Measurements from ENCODE around the gene ARHGAP44. TPM values are rescaled to one million over a fixed set of nuclear protein-coding genes. Genes with fewer than 3 reads are reported as not detected.

The ARHGAP44 gene
- total and polyA plus RNA-seq, 2 donors (not counting 1 experiment from before 2014, with no cell fraction given) = 0.78 to 11.6 TPM

DNA sequence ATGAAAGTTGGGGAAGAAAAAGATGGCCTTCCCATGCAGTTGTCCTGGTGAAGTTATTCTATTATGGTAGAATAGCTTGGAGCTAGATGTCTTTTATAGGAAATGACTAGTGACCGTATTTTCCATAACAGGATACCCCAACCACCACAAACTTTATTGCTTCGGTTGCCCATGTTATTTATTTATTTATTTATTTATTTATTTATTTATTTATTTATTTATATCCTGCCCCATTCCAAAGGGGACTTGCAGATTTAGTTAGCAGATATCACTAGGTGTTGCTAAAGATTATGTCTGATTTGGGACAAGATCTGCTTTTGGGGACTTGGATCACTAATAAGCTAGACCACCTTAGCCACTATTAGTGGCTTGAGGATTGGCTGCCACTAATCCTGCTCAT, 68.3 kb downstream of the ARHGAP44 start:
- Mint-ChIP-seq H3K27ac (no peak overlapping the region), H3K27me3 (no peaks in the 10 kb centered on the region), H3K4me3 (no peak overlapping the region), H3K9me3 (ENCODE audit: insufficient read depth) (peaks cover 3% of the 10 kb centered on the region), H3K4me1 (no peaks in the 10 kb centered on the region)
- CTCF ChIA-PET = no interaction called here
- Histone ChIP-seq H3K36me3 (replicated peaks in 1 of 2; ENCODE audit: control extremely low read depth in 1 of 2, control insufficient read depth in 1 of 2, extremely low read depth in 1 of 2, insufficient read depth in 2 of 2, low read length in 1 of 2) (no peaks in the 10 kb centered on the region), H3K27ac (ENCODE audit: low read length in 2 of 2) (no peak overlapping the region), H3K9me3 (ENCODE audit: control extremely low read depth in 1 of 3, control insufficient read depth in 2 of 3, insufficient read depth in 1 of 3, low read length in 2 of 3) (peaks cover 1 to 9% (median 5%) of the 10 kb centered on the region in 3 donors), H3K9ac (ENCODE audit: low read length) (no peak overlapping the region), H3K4me2 (replicated peaks; ENCODE audit: low read depth, low read length, poor library complexity, severe bottlenecking) (no peak overlapping the region), H3K27me3 (replicated peaks in 1 of 4; ENCODE audit: control extremely low read depth in 1 of 4, control insufficient read depth in 3 of 4, insufficient read depth in 4 of 4, low read length in 3 of 4) (no peaks in the 10 kb centered on the region), H3K4me1 (ENCODE audit: control insufficient read depth in 2 of 2, insufficient read depth in 2 of 2, low read length in 2 of 2) (no peaks in the 10 kb centered on the region), H3K79me2 (ENCODE audit: control insufficient read depth, insufficient read depth, low read length) (no peaks in the 10 kb centered on the region), H2AFZ (ENCODE audit: insufficient read depth, low read depth, low read length, poor library complexity, severe bottlenecking) (no peak overlapping the region), H4K20me1 (ENCODE audit: control insufficient read depth, insufficient read depth, low read length, poor library complexity, severe bottlenecking) (no peaks in the 10 kb centered on the region), H3K4me3 (ENCODE audit: control extremely low read depth in 1 of 5, extremely low read depth in 1 of 5, insufficient read depth in 1 of 5, low read depth in 2 of 5, low read length in 4 of 5) (no peak overlapping the region)
- POLR2A ChIA-PET = no interaction called here
- no peak for ATAC-seq (ENCODE audit: low read depth)
- intact Hi-C loops (cut with micrococcal nuclease) = no loop called here
- no peak for TF ChIP-seq EZH2 (IDR thresholded peaks at IDR 0.05; ENCODE audit: borderline replicate concordance, insufficient read depth, low read depth, low read length, poor library complexity, severe bottlenecking)
- TF ChIP-seq, protein P1, sequence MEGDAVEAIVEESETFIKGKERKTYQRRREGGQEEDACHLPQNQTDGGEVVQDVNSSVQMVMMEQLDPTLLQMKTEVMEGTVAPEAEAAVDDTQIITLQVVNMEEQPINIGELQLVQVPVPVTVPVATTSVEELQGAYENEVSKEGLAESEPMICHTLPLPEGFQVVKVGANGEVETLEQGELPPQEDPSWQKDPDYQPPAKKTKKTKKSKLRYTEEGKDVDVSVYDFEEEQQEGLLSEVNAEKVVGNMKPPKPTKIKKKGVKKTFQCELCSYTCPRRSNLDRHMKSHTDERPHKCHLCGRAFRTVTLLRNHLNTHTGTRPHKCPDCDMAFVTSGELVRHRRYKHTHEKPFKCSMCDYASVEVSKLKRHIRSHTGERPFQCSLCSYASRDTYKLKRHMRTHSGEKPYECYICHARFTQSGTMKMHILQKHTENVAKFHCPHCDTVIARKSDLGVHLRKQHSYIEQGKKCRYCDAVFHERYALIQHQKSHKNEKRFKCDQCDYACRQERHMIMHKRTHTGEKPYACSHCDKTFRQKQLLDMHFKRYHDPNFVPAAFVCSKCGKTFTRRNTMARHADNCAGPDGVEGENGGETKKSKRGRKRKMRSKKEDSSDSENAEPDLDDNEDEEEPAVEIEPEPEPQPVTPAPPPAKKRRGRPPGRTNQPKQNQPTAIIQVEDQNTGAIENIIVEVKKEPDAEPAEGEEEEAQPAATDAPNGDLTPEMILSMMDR (IDR thresholded peaks at IDR 0.05) = no peak
- DNase-seq = no peak
- no CpG with 5 or more reads among the region's 2 CpGs for WGBS (ENCODE audit: insufficient coverage)

DNA sequence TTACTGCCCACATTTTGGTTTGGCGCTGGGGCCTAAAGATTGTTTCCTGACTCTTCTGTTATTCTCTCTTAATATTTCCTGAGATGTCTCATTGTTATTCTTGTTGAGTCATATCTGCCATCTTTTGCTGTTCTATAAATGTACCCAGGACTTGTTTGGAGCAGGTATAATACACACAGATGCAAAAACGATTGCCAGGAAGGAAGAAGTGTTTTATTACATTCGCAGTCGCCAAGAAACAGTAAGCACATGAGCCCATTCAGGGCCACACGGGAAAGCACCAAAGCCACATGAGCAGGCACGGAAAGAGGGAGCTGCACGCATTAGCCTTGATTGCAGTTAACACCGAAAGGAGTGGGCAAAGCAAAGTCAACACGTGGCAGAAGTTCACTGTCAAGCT, 70.2 kb downstream of the ARHGAP44 start:
- ATAC-seq (ENCODE audit: low read depth) (no peak), DNase-seq (no peak)
- Histone ChIP-seq H3K4me3 (ENCODE audit: control extremely low read depth in 1 of 5, extremely low read depth in 1 of 5, insufficient read depth in 1 of 5, low read depth in 2 of 5, low read length in 4 of 5) (no peak overlapping the region), H3K36me3 (replicated peaks in 1 of 2; ENCODE audit: control extremely low read depth in 1 of 2, control insufficient read depth in 1 of 2, extremely low read depth in 1 of 2, insufficient read depth in 2 of 2, low read length in 1 of 2) (no peaks in the 10 kb centered on the region), H3K27me3 (replicated peaks in 1 of 4; ENCODE audit: control extremely low read depth in 1 of 4, control insufficient read depth in 3 of 4, insufficient read depth in 4 of 4, low read length in 3 of 4) (no peaks in the 10 kb centered on the region), H4K20me1 (ENCODE audit: control insufficient read depth, insufficient read depth, low read length, poor library complexity, severe bottlenecking) (no peaks in the 10 kb centered on the region), H2AFZ (ENCODE audit: insufficient read depth, low read depth, low read length, poor library complexity, severe bottlenecking) (no peak overlapping the region), H3K27ac (ENCODE audit: low read length in 2 of 2) (no peak overlapping the region), H3K4me2 (replicated peaks; ENCODE audit: low read depth, low read length, poor library complexity, severe bottlenecking) (no peak overlapping the region), H3K9me3 (ENCODE audit: control extremely low read depth in 1 of 3, control insufficient read depth in 2 of 3, insufficient read depth in 1 of 3, low read length in 2 of 3) (peaks cover 1 to 9% (median 5%) of the 10 kb centered on the region in 3 donors), H3K4me1 (ENCODE audit: control insufficient read depth in 2 of 2, insufficient read depth in 2 of 2, low read length in 2 of 2) (no peaks in the 10 kb centered on the region), H3K79me2 (ENCODE audit: control insufficient read depth, insufficient read depth, low read length) (no peaks in the 10 kb centered on the region), H3K9ac (ENCODE audit: low read length) (no peak overlapping the region)
- H3K4me3 Mint-ChIP-seq = no peak overlapping the region
- no peaks in the 10 kb centered on the region for H3K27me3 Mint-ChIP-seq
- no peak for TF ChIP-seq EZH2 (IDR thresholded peaks at IDR 0.05; ENCODE audit: borderline replicate concordance, insufficient read depth, low read depth, low read length, poor library complexity, severe bottlenecking)
- TF ChIP-seq, protein P1 (IDR thresholded peaks at IDR 0.05) = no peak
- WGBS (ENCODE audit: insufficient coverage) = 74% methylated on average over 8 of the region's 9 CpGs
- CTCF ChIA-PET = no interaction called here
- H3K9me3 Mint-ChIP-seq (ENCODE audit: insufficient read depth) = peaks cover 3% of the 10 kb centered on the region
- no peak overlapping the region for H3K27ac Mint-ChIP-seq
- no peaks in the 10 kb centered on the region for H3K4me1 Mint-ChIP-seq
- intact Hi-C loops (cut with micrococcal nuclease) = no loop called here
- POLR2A ChIA-PET = no interaction called here

All from B cell (primary cell).